ENCODE results near the gene KAT6B.
"Not testable (repeated sequence)": the region's sequence is repeated elsewhere in the genome, so short reads cannot be mapped to it uniquely, and the experiment has no call there.

Gene KAT6B

DNA sequence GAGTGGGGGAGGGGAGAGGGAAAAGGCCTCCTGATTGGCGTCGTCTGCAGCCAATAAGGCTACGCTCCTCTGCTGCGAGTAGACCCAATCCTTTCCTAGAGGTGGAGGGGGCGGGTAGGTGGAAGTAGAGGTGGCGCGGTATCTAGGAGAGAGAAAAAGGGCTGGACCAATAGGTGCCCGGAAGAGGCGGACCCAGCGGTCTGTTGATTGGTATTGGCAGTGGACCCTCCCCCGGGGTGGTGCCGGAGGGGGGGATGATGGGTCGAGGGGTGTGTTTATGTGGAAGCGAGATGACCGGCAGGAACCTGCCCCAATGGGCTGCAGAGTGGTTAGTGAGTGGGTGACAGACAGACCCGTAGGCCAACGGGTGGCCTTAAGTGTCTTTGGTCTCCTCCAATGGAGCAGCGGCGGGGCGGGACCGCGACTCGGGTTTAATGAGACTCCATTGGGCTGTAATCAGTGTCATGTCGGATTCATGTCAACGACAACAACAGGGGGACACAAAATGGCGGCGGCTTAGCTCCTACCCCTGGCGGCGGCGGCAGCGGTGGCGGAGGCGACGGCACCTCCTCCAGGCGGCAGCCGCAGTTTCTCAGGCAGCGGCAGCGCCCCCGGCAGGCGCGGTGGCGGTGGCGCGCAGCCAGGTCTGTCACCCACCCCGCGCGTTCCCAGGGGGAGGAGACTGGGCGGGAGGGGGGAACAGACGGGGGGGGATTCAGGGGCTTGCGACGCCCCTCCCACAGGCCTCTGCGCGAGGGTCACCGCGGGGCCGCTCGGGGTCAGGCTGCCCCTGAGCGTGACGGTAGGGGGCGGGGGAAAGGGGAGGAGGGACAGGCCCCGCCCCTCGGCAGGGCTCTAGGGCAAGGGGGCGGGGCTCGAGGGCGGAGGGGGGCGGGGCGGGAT, at the start of gene KAT6B:
KAT6B (plus strand) TSS at position 459 of the 903 bp plus-strand sequence. CDS start 16,258 bp downstream, outside the sequence.
- peak; percentile 100 for DNase-seq

DNA sequence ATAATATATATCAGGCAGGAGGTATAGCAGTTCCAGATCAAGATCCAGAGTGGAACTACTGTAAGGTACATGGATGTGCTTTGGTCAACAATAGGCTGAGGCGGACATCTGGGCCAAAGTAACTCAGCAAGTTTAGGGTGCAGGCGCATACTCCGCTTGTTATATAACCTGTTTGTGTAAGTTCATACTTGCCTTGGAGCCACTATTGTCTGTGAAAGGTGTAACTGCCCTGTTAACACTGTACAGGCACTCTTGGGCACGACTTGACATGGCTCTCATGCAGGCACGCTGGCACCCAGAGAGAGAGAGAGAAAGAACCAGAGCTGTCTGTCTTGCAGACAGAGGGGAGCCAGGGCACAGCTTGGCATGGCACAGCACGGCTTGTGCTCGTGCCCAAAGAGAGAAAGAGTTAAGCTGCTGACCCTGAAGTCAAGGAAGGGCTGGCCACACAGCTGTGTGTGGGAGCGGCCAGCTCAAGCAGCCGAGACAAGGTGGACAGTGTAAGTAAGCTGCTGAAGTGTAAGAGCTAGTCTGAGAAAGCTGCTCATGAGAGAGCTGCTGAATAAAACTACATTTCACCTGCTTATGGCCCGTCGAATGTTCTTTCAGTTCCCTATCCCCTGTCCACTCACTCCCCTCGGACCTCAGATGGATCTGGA, 47.8 kb upstream of the KAT6B start:
- DNase-seq: no peak

DNA sequence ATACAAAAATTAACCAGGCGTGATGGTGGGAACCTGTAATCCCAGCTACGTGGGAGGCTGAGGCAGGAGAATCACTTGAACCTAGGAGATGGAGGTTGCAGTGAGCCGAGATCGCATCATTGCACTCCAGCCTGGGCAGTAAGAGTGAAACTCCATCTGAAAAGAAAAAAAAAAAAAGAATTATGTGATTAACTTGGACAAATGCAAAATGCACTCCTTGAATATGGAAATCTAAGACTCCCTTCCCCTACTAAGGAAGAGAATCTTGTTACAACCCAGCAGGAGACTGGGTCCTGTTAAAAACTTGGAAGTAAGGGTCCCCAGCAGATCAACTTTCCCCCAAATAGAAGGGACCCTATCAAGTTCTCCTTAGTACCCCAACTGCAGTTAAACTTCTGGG, 44.5 kb upstream of the KAT6B start:
- not testable (repeated sequence) for DNase-seq

DNA sequence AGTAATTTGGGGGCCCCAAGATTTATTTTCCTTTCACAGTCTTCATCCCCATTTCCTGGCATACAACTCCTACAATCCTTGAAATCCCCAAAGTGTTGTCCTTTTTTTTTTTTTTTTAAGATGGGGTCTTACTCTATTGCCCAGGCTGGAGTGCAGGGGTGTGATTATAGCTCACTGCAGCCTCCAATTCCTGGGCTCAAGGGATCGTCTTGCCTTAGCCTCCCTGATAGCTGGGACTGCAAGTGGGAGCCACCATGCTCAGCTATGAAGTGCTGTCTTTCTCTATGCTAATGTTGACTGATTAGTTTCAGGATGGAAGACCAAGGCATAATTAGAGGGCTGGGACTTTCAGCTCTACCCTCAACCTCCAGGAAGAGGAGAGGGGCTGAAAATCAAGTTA, 41.9 kb upstream of the KAT6B start:
- no peak for DNase-seq

DNA sequence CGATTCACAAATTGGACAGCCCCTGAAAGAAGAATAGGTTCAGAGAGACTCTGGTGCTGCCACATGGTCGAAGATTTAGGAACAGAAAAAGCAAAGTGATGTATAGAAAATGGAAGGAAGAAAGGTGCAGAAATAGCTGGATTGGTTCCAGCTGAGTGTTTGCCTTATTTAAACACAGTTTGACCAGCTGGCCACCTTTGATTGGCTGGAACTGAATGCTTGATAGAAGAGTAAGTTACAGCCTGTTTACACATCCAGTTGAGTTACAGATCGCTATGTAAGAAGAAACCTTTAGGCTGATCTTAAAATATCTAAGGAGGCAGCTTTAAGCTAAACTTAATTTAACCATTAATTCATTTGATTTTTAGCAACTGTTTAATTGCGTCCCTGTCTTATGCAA, 40.3 kb upstream of the KAT6B start:
- DNase-seq: no peak

DNA sequence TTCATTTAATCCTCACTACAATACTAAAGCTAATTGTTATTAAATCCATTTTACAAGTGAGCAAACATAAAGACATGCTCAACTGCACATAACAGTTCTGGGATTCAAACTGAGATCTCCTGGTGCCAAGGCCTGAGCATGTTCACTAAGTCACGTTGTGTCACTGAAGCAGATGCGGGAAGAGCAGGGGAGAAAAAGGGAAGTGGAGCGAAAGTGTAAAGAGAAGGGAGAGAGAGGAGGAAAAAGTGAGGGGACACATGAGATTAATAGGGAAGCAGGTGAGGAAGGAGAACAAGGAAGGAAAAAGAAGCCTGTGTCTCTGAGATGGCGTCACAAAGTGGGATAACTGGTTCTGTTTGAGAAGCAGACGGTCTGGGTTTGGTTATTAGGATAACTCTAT, 38.9 kb upstream of the KAT6B start:
- no peak for DNase-seq

DNA sequence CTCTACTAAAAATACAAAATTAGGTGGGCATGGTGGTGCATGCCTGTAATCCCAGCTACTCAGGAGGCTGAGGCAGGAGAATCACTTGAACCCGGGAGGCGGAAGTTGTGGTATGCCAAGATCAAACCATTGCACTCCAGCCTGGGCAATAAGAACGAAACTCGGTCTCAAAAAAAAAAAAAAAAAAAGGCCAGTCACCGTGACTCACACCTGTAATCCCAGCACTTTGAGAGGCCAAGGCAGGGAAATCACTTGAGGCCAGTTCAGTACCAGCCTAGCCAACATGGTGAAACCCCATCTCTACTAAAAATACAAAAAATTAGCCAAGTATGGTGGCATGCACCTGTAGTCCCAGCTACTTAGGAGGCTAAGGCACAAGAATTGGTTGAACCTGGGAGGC, 34.4 kb upstream of the KAT6B start:
- not testable (repeated sequence) for DNase-seq

DNA sequence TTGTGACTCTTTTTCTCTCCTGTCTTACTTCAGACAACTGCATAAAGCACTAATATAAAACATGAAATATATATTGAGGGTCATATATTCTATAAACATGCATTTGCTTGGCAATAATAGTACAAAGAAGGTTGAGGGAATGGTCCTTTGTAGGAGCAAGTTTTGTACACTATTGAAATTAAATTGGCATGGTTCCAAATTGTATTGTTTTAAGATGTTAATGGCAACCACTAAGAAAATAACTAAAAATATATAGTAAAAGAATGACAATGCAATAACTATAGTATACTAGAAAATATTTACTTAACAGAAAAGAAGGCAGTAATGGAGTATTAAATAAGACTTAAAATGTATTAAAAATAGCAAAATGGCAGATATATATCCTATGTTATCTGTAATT, 33.7 kb upstream of the KAT6B start:
- no peak for DNase-seq

DNA sequence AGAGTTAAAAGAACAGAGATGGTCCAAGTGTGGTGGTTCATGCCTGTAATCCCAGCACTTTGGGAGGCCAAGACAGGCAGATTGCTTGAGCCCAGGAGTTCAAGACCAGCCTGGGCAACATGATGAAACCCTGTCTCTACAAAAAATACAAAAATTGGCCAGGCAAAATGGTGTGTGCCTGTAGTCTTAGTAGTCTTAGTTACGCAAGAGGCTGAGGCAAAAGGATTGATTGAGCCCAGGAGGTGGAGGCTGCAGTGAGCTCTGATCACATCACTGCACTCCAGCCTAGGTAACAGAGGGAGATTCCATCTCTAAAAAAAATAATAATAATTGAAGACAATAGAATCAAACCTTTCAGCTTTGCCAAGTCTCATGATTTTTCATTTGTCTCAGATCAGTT, 33.2 kb upstream of the KAT6B start:
- DNase-seq: not testable (repeated sequence)

DNA sequence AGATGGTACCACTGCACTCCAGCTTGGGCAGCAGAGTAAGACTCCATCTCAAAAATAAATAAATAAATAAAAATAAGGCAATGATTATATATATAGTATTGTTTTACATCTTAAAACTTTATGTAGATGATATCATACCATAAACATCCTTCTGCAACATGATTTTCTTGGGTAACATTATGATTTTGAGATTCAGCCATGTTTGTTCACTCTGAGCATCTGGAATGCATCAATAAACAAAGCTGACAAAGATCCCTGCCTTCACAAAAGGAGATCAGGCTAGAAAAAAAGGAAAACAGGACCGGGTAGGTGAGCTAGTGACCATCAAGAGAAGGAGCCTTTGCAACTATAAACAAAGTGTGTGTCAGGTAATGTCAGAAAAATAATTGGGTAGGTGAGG, 31.9 kb upstream of the KAT6B start:
- DNase-seq: no peak

DNA sequence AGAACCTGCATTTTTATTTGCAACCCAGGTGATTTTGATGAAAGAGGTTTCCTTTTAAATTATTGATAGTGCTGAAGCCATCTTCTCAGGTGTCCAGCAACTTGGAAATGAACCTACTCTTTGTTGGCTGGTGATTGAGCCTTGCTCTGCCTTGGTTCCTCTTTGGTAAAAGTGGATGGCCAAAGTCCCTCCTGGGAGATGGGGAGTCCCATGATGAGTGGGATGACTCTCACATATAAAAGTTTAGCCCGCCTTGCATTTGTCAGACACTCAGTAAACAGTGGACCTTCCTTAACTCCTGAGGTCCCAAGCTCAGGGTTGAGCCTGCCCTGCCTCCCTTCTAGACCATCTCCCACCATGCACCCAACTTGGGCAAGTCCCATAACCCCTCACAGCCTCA, 28.9 kb upstream of the KAT6B start:
- no peak for DNase-seq

DNA sequence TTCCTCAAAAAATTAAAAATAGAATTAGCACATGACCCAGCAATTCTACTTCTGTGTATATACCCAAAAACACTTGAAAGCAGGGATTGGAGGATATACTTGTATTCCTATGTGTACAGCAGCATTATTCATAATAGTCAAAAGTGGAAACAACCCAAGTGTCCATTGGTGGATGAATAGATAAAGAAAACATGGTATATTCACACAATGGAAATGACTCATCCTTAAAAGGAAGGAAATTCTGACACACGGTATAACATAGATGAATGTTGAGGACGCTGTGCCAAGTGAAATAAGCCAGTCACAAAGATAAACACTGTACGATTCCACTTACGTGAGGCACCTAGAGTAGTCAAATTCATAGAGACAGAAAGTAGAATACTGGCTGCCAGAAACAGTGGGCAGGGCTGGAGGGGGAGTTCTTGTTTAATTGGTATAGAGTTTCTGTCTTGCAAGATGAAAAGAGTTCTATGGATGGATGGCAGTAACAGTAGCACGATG, 26.6 kb upstream of the KAT6B start:
- DNase-seq: no peak

DNA sequence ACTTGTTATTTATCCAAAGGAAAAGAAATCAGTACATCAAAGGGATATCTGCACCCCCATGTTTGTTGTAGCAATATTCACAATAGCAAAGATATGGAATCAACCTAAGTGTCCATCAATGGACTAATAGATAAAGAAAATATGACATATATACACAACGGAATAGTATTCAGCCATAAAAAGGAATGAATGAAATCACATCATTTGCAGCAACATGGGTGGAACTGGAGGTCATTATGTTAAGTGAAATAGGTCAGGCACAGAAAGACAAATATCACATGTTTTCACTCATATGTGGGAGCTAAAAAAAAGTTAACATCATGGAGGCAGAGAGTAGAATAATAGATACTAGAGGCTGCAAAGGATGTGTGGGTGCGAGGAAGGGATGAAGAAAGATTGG, 25.0 kb upstream of the KAT6B start:
- no peak for DNase-seq

DNA sequence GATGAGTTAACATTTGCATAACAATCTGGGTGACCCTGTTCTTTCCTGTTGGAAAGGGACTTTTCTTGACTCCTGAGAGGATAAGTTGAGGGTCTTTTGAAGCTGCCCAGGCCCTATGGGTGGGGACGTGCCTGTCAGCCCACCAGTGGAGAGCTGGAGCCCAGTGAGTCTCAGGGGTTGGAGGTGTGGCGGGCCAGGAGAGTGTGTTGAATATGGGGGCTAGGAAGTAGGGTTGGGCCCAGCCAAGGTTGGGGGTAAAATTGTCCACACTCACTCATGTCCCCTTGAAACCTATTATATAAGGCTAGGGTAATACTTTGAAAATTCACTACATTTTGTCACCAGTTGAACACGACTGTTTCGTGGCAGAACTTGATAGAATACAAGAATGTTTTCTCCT, 17.9 kb upstream of the KAT6B start:
- DNase-seq: no peak

DNA sequence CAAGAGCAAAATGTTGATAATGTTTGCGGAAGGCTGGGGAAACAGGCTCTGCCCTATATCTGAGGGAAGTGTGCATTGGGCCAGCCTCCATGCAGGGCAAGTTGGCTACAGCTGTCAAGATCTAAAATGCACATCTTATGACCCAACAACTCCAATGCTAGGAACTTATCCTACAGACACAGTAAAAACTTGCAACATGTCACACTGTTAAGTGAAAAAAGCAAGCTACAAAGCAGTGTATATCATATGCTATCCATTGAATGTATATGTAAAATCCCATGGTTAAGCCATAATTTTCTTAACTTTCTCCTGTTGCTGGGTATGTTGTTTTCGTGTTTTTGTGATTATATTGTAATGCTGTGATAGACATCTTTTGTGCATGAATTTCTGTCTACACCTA, 16.3 kb upstream of the KAT6B start:
- DNase-seq: no peak

DNA sequence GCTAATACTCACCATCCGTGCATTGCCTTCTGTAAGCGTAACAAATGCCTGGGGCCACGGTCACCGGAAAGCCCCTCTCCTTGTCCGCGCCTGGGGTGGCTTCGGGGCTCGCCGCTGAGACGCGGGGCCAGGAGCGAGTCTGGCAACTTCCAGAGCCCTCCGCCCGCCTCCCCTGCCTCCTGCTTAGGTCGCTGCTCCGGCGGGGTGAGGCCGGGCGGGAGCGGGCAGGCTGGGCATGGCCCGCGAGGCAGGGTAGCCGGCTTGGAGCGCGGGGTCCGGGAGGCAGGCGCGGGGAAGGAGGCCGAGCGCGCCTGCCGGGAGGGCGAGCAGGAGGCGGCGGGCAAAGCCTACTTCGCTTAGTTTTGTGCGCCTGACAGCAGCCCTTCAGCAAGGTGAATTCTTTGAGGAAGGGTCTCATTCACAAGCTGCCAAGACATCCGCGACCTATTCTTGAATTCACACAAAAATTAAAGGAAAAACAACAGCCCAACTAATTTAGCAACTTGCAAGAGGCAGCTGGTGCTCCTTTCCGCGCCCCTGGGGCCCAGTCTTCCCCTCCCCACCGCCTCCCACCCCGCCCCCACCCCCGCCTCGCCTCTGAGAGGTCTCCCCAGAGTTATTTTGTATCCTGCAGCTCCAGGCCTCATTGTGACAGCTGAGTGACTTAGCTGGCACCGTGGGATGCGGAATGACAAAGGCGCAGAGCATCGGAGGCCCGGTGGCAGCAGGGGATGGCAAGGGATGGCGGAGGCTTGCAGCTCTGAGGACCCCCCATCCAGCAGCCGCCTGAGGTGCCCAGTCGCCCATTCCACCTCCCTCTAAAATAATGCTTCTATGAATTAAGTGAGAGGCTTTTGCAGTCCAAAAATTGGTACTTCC, 12.8 kb upstream of the KAT6B start:
- DNase-seq: no peak

DNA sequence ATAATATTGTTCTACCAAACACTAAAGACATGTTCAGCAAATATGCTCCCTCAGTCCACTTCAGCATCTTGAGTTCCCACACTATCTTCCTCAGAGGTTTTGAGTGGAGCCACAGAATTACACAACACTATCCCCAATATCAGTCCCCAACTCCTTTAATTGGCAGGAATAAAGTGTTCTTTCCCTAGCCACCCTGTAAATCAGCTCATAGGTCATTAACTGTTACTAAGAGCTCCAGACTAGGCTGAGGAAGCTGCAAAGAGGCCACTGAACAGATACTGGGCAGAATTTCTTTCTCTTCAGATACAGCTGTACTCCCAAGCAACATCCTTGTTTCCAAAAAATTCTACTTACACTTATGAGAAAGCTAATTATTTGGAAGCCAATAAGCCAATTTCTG, 11.6 kb upstream of the KAT6B start:
- DNase-seq: no peak

DNA sequence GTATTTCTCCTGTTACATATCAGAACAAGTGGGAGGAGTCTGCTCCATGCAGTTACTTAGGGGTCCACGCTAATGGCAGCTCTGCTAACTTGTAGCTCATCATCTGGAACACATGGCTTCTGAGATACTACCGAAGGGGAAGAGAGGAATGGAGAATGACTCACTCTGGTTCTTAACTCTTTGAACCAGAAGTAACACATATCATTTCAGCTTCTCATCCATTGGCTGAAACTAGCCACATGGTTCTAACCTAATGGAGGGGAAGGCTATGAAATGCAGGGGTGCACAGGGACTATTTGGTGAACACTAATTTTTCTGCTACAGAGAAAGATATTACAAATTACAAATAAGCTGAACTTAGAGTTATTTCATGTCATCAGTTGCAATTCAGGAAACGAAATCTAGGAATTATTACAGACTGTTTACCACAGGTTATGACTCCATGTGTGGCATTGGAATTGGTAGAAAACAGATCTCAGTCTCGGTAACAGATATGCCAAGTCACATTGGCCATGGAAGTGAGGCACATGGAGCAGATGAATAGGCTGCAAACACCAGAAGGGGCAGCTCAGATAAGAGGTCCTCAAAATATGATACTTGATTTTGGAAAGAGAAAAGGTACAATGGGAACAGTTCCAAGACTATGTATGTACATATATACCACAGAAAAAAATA, 9.4 kb upstream of the KAT6B start:
- no peak for DNase-seq

DNA sequence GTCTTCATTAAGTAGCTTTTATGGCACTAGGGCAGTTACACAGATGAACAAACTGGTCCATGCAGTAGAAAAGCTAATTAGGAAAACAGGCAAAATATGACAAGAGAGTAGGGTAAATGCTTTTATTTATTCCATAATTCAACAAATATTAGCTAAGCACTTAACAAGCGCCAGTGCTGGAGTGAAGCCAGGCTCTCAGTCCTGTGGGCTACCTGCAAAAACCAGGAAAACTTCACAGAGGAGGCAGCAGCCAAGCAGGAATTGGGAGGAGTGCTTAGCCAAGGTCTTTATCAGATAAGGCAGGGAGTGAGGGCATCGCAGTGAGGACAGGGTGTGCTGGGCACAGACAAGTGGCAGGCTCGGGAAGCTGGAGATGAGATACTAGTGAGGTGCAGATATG, 4.9 kb upstream of the KAT6B start:
- DNase-seq: no peak

DNA sequence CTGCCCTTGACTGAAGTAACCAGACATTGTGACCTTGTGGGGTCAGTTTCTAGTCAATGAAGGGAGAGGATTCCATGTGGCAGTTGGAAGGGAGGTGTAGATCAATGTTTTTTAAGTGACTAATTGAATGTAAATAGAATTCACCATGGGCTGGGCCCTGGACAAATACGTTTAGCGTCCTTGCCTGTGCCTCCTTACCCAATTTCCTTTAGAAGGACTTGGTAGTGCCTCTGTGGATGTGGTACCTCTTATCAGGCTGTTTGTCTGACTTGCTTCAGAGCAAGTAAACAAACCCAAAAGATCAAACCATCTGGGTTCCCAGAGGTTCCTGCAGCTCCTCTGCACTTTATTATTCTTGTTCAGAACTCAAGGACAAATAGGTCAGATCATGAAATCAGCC, 4.3 kb upstream of the KAT6B start:
- DNase-seq: no peak

DNA sequence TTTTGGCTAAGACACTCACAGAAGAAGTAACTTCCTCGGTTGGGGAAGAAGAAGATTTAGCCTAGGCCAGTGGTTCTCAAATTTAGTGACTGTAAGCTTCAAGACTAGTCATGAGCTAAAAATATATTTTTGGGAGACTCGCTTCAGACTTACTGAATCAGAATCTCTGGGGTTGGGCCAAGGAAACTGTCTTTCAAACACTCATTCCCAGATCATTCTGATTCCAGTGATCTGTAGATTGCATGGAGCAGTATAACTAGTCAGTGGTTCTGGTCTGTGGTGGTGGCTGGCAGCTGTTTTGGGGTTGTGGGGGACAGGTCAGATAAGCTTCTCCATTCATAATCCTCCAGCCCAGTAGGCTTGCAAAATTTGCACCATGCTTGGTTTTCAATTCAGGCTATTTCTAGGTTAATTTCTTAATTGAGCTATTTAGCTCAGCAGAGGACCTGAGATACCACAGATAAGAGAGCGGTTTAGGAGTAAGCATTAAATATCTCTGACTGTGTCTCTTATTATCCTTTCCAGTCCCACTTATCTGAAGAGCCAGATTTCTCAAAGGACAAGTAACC, 3.8 kb upstream of the KAT6B start:
- no peak for DNase-seq

DNA sequence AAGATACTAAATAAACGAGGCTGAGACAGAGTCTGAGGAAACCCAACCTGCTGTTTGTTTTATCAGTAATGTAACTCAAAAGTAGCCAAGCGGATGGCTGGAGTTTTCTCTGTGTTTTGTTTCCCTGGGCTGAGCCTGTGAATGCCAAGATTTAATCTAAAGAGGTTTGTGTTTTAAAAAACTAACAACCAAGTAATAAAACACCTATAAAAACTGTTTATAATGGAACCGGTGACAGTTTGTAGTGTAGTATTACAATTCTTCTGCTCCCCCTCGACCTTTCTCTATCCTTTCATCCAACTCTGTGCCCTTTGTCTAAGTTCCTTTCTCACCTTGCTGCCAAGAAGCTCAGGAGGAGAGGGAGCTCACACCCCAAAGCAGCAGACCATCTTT, 2.6 kb upstream of the KAT6B start:
- no peak for DNase-seq

Data from right forelimb (tissue), 1 donor.